T-helper 2 cell treated with Interferon-gamma antibody and Interleukin-4, amounts not matched to agents 5 μg/mL and 100 μg/mL, for 36 hours (primary cell): ENCODE data around the gene ERG.
A peak's percentile ranks its signal among the peaks of the same experiment; 100 is the strongest.

Experiments used
- DNase-seq: peaks from one replicate; pipeline ENCODE4 v3.0.0; 2021; ENCODE audit warnings: low spot score
- H3K27ac Mint-ChIP-seq: one replicate; pipeline ENCODE4 v1.8.0; 2021; ENCODE audit warnings: mild to moderate bottlenecking, mixed read lengths
- H3K27me3 Mint-ChIP-seq: one replicate; pipeline ENCODE4 v1.8.0; 2021; ENCODE audit warnings: low read depth, mixed read lengths
- H3K36me3 Mint-ChIP-seq: one replicate; pipeline ENCODE4 v1.8.0; 2021; ENCODE audit warnings: low read depth, mixed read lengths
- H3K4me1 Mint-ChIP-seq: one replicate; pipeline ENCODE4 v1.8.0; 2021; ENCODE audit warnings: low read depth, mixed read lengths
- H3K4me3 Mint-ChIP-seq: one replicate; pipeline ENCODE4 v1.8.0; 2022; ENCODE audit warnings: mild to moderate bottlenecking, moderate library complexity, mixed read lengths
- H3K9me3 Mint-ChIP-seq: one replicate; pipeline ENCODE4 v1.8.0; 2021; ENCODE audit warnings: mixed read lengths

ERG gene

DNA sequence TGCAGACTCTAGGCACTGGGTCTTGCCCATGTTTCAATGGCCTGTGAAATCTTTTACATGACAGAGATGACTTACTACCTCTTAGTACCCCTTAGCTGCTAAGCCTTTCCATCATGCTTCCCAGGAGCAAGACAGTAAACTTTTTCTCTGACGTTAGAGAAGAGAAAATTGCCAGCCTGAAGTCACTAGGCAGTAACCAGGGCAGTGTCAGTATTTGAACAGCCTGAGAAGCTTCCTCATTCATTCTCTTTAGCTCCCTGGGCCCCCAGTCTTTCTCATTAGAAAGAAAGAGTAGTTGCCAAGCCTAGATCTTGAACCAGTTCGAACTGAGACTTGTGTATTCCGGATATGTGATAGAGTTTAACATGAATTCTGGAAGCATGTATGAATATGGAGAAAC lies 99.2 kb downstream of the ERG start:
- H3K36me3 Mint-ChIP-seq = no peaks in the 10 kb centered on the region
- H3K27ac Mint-ChIP-seq = no peak overlapping the region
- H3K4me1 Mint-ChIP-seq = no peaks in the 10 kb centered on the region
- no peak overlapping the region for H3K4me3 Mint-ChIP-seq
- peaks cover 48% of the 10 kb centered on the region for H3K27me3 Mint-ChIP-seq
- no peak for DNase-seq
- no peaks in the 10 kb centered on the region for H3K9me3 Mint-ChIP-seq

DNA sequence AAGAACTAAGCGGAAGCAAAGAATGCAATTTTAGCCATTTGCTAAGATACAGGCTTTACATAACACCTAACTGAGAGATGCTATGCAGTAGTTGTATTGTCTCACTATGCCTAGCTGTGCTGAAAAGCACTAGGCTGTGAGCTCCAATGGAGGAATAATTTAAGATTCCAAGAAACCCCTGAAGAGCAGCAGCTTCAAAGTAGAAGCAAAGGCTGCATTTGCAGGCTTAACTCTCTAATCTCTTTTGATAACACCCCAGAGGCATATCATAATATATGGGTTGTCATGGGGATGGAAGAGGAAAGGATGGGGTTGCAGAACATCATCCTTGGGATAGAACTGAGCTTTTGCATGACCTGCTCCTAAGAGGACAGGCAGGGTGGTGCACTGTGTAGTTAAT lies 102.0 kb downstream of the ERG start:
- Mint-ChIP-seq H3K9me3 (no peaks in the 10 kb centered on the region), H3K27me3 (peaks cover 50% of the 10 kb centered on the region), H3K4me1 (no peaks in the 10 kb centered on the region), H3K27ac (no peak overlapping the region), H3K4me3 (no peak overlapping the region), H3K36me3 (no peaks in the 10 kb centered on the region)
- no peak for DNase-seq

GRCh38 chr21:38395581-38395980 lies 102.7 kb downstream of the ERG start:
- Mint-ChIP-seq H3K9me3 (no peaks in the 10 kb centered on the region), H3K4me3 (no peak overlapping the region), H3K36me3 (no peaks in the 10 kb centered on the region), H3K27me3 (peaks cover 46% of the 10 kb centered on the region), H3K4me1 (no peaks in the 10 kb centered on the region), H3K27ac (no peak overlapping the region)
- no peak for DNase-seq

- DNase-seq = no peak
- Mint-ChIP-seq H3K36me3 (no peaks in the 10 kb centered on the region), H3K27me3 (peaks cover 35% of the 10 kb centered on the region), H3K9me3 (no peaks in the 10 kb centered on the region), H3K4me1 (peaks cover 3% of the 10 kb centered on the region), H3K27ac (no peak overlapping the region), H3K4me3 (no peak overlapping the region)
Observed at GRCh38 chr21:38392661-38393060, 105.6 kb downstream of the ERG start.

DNA sequence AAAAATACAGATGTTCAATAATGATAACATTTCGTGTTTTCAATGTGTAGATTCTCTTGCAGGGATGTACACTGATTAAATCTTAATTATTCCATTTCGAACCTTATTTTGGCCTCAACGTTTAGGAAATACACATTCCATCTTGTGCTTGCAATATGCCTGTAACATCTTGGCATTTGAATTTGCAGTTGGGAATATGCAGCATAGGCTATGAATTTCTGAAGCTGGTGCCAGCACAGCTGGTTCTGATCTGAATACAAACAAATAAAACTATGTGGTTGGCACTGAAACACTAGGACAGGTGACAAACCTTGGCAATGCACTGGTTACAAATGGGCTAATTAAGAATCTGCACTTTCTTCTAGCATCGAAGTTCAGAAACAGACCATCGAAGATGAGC lies 108.4 kb downstream of the ERG start:
- no peaks in the 10 kb centered on the region for H3K36me3 Mint-ChIP-seq
- no peak for DNase-seq
- peaks cover 29% of the 10 kb centered on the region for H3K27me3 Mint-ChIP-seq
- H3K9me3 Mint-ChIP-seq = no peaks in the 10 kb centered on the region
- H3K27ac Mint-ChIP-seq = no peak overlapping the region
- no peak overlapping the region for H3K4me3 Mint-ChIP-seq
- H3K4me1 Mint-ChIP-seq = peaks cover 14% of the 10 kb centered on the region

GRCh38 chr21:38389354-38389676 lies 109.0 kb downstream of the ERG start:
- no peak overlapping the region for H3K27ac Mint-ChIP-seq
- no peaks in the 10 kb centered on the region for H3K36me3 Mint-ChIP-seq
- H3K4me3 Mint-ChIP-seq = no peak overlapping the region
- no peak for DNase-seq
- H3K27me3 Mint-ChIP-seq = peaks cover 29% of the 10 kb centered on the region
- H3K4me1 Mint-ChIP-seq = peaks cover 14% of the 10 kb centered on the region
- no peaks in the 10 kb centered on the region for H3K9me3 Mint-ChIP-seq

DNA sequence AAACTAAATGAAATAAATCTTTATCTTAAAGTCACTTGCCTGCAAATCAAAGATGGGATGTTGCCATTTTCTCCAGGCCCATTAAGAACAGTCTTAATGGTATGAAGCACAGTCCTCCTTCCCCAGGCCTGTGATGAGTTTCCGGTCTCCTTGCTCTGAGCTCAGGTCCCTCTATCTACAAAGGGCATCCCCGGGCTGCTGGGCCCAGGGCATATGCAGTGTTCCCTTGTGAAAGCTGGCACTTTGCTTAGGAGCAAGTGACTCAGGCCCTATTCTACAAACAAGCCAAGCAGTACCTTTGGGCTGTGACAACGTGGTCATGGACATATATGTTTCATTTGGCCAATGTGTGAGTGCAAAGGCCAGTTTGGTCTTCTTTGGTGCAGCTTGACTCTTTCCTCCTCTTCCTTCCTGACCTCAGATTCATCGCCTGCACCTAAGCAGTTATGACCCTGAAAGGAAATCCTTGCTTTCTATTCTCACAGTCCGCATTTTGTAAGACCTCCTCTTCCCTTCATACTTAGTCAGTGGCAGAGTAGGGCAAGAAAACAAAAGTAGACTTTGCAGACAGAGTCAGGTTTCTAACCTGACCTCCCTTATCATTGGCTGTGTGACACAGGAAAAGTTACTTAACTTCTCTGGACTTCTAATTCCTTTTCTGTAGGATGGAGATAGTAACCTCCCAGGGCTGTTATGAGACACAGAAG lies 109.5 kb downstream of the ERG start:
- peaks cover 30% of the 10 kb centered on the region for H3K27me3 Mint-ChIP-seq
- no peaks in the 10 kb centered on the region for H3K36me3 Mint-ChIP-seq
- H3K4me1 Mint-ChIP-seq = peaks cover 14% of the 10 kb centered on the region
- no peaks in the 10 kb centered on the region for H3K9me3 Mint-ChIP-seq
- no peak for DNase-seq
- no peak overlapping the region for H3K4me3 Mint-ChIP-seq
- no peak overlapping the region for H3K27ac Mint-ChIP-seq

DNA sequence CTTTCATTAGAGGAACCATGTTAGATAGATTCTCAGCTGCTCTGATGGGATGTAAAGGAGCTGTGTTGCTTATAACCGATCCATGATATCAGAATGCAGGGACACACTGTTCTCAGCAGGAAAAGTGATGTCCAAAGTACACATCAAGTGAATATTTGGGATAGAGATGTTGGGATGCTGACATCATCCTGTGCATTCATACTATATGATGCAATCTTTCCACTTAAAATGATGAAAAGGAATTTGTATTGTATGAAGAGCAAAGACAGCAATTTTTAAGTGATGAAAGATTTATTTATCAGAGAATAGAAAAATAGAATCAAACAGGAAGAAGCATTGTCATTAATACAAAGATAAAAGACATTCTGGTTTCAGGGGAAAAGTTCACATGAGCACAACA lies 110.1 kb downstream of the ERG start:
- H3K36me3 Mint-ChIP-seq = no peaks in the 10 kb centered on the region
- H3K4me1 Mint-ChIP-seq = peaks cover 14% of the 10 kb centered on the region
- DNase-seq = no peak
- peaks cover 31% of the 10 kb centered on the region for H3K27me3 Mint-ChIP-seq
- no peak overlapping the region for H3K27ac Mint-ChIP-seq
- H3K9me3 Mint-ChIP-seq = no peaks in the 10 kb centered on the region
- no peak overlapping the region for H3K4me3 Mint-ChIP-seq

GRCh38 chr21:38386967-38387366 lies 111.3 kb downstream of the ERG start:
- Mint-ChIP-seq H3K36me3 (no peaks in the 10 kb centered on the region), H3K4me3 (peak overlapping the region; percentile 30), H3K27ac (no peak overlapping the region), H3K27me3 (peaks cover 33% of the 10 kb centered on the region), H3K9me3 (no peaks in the 10 kb centered on the region), H3K4me1 (peaks cover 14% of the 10 kb centered on the region)
- peak; percentile 32 for DNase-seq

DNA sequence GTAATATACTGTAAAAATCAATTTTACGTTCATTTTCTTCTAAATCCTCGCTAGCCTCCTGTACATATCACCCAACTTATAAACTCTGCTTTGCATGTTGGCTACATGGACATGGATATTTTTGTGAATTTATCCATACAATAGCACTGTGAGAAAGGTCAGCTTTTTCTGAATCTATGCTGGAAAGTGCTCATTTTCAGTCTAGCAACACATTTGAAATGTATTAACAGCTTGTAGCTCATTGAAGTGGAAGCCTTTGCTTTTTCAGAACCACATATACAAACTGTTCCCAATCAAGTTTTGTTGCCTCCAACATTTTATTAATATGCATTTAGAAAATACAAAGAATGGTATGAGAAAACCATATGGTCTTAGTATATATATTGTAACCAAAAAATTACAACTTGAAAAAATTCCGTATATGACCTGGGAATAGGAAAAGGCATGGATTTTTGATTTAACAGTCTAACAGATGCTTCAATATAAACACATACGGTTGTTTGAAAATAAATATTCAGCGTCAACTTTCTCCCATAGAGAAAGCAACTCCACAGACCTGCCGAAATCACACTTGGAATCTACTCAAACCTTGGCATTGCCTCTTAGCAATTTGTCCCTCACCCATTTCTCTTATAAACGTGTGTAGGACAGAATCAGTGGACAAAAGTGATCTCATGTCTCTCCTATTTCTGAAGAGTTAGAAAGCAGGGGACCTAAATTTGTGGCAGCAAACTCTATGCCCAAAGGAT lies 112.7 kb downstream of the ERG start:
- H3K4me1 Mint-ChIP-seq = peaks cover 14% of the 10 kb centered on the region
- no peak overlapping the region for H3K4me3 Mint-ChIP-seq
- no peaks in the 10 kb centered on the region for H3K9me3 Mint-ChIP-seq
- no peak overlapping the region for H3K27ac Mint-ChIP-seq
- DNase-seq = no peak
- H3K27me3 Mint-ChIP-seq = peaks cover 31% of the 10 kb centered on the region
- no peaks in the 10 kb centered on the region for H3K36me3 Mint-ChIP-seq

GRCh38 chr21:38384675-38385426 lies 113.4 kb downstream of the ERG start:
- Mint-ChIP-seq H3K27ac (no peak overlapping the region), H3K36me3 (no peaks in the 10 kb centered on the region)

DNA sequence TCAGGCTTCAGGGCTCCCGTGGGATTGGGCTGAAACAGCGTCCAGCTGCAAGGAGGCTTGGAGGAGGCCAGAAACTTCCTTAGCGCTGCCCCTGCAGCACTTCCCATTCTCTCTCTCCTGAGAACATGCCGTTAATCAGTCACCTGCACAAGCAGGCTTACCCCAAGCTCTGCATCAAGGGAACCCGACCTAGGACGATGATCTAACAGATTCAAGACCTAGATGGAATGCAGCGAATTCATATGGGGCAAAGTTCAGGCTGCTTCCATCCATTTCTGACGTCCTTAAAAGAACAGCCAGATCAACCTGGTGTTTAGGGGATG lies 114.1 kb downstream of the ERG start:
- Mint-ChIP-seq H3K4me1 (peaks cover 16% of the 10 kb centered on the region), H3K9me3 (no peaks in the 10 kb centered on the region), H3K36me3 (no peaks in the 10 kb centered on the region), H3K27me3 (peaks cover 34% of the 10 kb centered on the region), H3K4me3 (no peak overlapping the region), H3K27ac (no peak overlapping the region)
- no peak for DNase-seq

More at GRCh38 chr21:38384675-38385426, 113.4 kb downstream of the ERG start:
- Mint-ChIP-seq H3K4me1 (peaks cover 16% of the 10 kb centered on the region), H3K9me3 (no peaks in the 10 kb centered on the region), H3K4me3 (no peak overlapping the region), H3K27me3 (peaks cover 34% of the 10 kb centered on the region)
- DNase-seq = no peak

DNA sequence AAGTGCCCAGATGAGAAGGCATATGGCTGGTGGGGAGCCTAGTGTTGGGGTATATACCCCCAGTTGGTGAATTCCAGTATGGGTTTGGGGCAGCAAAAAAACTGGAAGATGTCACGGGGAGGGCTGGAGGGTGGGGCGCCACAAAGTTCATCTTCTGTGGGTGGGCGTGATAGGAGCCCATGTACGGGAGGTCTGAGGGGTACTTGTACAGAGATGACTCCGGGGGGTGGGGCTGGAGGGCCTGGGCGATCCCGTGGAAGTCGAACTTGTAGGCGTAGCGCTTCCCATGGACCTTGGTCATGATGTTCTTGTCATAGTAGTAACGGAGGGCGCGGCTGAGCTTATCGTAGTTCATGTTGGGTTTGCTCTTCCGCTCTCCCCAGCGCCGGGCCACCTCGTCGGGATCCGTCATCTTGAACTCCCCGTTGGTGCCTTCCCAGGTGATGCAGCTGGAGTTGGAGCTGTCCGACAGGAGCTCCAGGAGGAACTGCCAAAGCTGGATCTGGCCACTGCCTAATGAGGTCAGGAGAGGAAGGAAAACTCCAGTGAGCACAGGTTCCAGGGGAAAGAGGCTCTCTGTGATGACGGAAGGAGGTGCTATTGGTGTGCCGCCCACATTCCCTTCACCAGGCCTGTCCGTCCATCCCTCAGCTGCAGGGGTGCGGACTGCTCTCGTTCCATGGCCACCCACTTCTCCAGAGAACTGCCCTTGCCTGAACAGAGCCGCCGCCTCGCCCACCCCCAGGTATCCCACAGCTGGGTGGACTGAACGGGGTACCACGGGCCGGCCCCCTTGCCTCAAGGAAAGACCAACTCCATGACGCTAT lies 114.7 kb downstream of the ERG start:
- no peaks in the 10 kb centered on the region for H3K36me3 Mint-ChIP-seq
- no peaks in the 10 kb centered on the region for H3K9me3 Mint-ChIP-seq
- peaks cover 34% of the 10 kb centered on the region for H3K27me3 Mint-ChIP-seq
- no peak for DNase-seq
- peaks cover 16% of the 10 kb centered on the region for H3K4me1 Mint-ChIP-seq
- H3K27ac Mint-ChIP-seq = no peak overlapping the region
- H3K4me3 Mint-ChIP-seq = no peak overlapping the region
